HUES64 (cell line): ENCODE data around the gene PRMT7.

Experiments
- H3K27ac ChIP-seq: 2 replicates; pipeline ENCODE4 v1.7.0; 2013; ENCODE audit warnings: low read depth, low read length, inconsistent platforms
- H3K27me3 ChIP-seq: 2 replicates; pipeline ENCODE4 v1.6.1; 2013; ENCODE audit warnings: mild to moderate bottlenecking, low read length; ENCODE audit not compliant: insufficient read depth
- H3K36me3 ChIP-seq: 2 replicates; pipeline ENCODE4 v1.6.1; 2013; ENCODE audit warnings: mild to moderate bottlenecking, low read length; ENCODE audit not compliant: insufficient read depth
- H3K4me1 ChIP-seq: 2 replicates; pipeline ENCODE4 v1.6.1; 2013; ENCODE audit warnings: mild to moderate bottlenecking, low read length, moderate library complexity; ENCODE audit not compliant: insufficient read depth
- H3K4me3 ChIP-seq: 2 replicates; pipeline ENCODE4 v1.5.1; 2013; ENCODE audit warnings: mild to moderate bottlenecking, low read length, moderate library complexity
- H3K9ac ChIP-seq: 2 replicates; pipeline ENCODE4 v1.6.1; 2013; ENCODE audit warnings: mild to moderate bottlenecking, low read depth, low read length
- H3K9me3 ChIP-seq: 2 replicates; pipeline ENCODE4 v1.6.1; 2013; ENCODE audit warnings: low read depth, low read length; ENCODE audit not compliant: insufficient read depth
- WGBS: fragments of 150-250, 120-280 bp; methylation state at CpG from one replicate; pipeline ENCODE4 v1.1.7; 2013; ENCODE audit warnings: missing lambda C conversion rate; 5-methylcytosine and 5-hydroxymethylcytosine counted together

The PRMT7 gene

GRCh38 chr16:68367891-68368290 is 57.1 kb downstream of the PRMT7 start:
- Histone ChIP-seq H3K27ac (no peak overlapping the region), H3K4me3 (no peak overlapping the region), H3K27me3 (no peaks in the 10 kb centered on the region), H3K4me1 (0 out of 2 replicates have a peak, but pooled peaks cover 6% of the 10 kb centered on the region), H3K36me3 (no peaks in the 10 kb centered on the region), H3K9me3 (no peaks in the 10 kb centered on the region), H3K9ac (no peak overlapping the region)
- WGBS: 91% methylated on average over 14 of the region's 14 CpGs

DNA sequence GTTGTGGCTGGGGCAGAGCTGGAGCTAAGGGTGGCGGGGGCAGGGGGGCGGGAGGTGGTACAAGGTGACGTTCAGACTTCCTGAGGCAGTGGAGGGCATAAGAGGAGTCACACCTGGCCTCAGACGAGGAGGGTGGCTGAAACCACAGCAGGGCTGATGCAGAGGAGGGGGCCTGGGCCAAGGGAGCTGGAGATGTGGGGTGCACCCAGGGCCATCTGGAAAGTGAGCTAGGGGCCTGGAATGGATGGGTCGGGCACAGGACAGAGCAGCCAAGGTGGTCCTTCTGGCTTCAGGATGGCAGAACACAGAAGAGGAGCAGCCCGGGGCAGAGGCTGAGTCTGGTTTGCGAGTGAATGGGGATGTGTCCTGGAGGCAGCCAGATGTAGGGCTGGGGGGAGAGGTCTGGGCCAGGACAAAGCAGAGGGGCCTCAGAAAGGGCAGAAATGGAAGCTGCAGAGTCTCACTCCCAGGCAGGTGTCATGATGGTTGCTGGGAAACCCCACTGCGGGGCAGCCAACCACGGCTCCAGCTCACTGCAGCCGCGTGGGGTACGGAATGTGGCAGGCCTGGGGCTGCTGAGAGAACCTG is 57.6 kb downstream of the PRMT7 start:
- Histone ChIP-seq H3K4me3 (no peak overlapping the region), H3K27me3 (no peaks in the 10 kb centered on the region), H3K36me3 (no peaks in the 10 kb centered on the region), H3K4me1 (0 out of 2 replicates have a peak, but pooled peaks cover 6% of the 10 kb centered on the region), H3K9ac (no peak overlapping the region), H3K27ac (no peak overlapping the region), H3K9me3 (no peaks in the 10 kb centered on the region)
- WGBS: 85% methylated on average over 12 of the region's 12 CpGs

GRCh38 chr16:68369168-68369567 is 58.3 kb downstream of the PRMT7 start:
- Histone ChIP-seq H3K36me3 (no peaks in the 10 kb centered on the region), H3K9me3 (no peaks in the 10 kb centered on the region), H3K9ac (no peak overlapping the region), H3K4me3 (no peak overlapping the region), H3K27ac (no peak overlapping the region), H3K27me3 (no peaks in the 10 kb centered on the region), H3K4me1 (0 out of 2 replicates have a peak, but pooled peaks cover 6% of the 10 kb centered on the region)
- 82% methylated on average over 2 of the region's 4 CpGs for WGBS

- Histone ChIP-seq H3K4me1 (no peaks in the 10 kb centered on the region), H3K36me3 (no peaks in the 10 kb centered on the region), H3K9ac (no peak overlapping the region)
Measured at GRCh38 chr16:68369697-68370580, 59.1 kb downstream of the PRMT7 start.

DNA sequence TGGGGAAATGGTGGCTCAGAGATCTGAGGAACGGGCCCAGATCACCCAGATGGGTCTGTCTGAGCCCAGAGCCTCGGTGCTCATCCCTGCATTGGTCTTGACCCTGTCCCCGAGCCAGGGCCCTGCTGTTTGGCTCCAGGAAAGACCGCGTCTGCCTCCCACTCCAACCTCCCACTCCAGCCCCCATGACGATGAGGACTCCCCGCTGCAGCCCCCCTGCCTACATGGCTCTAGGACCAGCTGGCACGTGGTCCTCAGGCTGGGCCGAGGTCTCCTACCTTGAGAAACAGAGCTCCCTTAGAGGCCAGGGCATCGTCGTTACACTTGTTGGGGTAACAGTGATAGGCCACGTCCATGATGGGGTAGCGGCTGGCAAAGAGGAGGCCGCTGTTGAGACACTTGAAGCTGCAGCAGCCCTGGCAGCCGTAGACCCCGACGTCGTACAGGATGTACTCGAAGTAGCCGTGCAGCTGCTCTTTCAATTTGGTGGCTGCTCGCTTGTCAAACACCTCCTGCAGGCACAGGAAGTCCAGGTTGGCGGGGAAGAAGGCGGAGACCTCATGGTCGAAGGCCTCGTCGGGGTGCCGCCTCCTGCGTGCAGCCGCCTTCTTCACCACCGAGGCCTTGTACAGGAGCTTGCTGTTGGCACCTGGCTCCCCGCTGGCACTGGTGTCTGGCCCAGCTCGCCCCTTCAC is 59.9 kb downstream of the PRMT7 start:
- no peak overlapping the region for H3K9ac ChIP-seq
- no peak overlapping the region for H3K4me3 ChIP-seq
- no peaks in the 10 kb centered on the region for H3K36me3 ChIP-seq
- no peak overlapping the region for H3K27ac ChIP-seq
- no peaks in the 10 kb centered on the region for H3K9me3 ChIP-seq
- WGBS: 94% methylated on average over 32 of the region's 32 CpGs
- peaks cover 6% of the 10 kb centered on the region; the same call in 1 of the 2 replicates for H3K4me1 ChIP-seq
- no peaks in the 10 kb centered on the region for H3K27me3 ChIP-seq

More at GRCh38 chr16:68369697-68370580, 59.1 kb downstream of the PRMT7 start:
- Histone ChIP-seq H3K27ac (no peak overlapping the region), H3K9me3 (no peaks in the 10 kb centered on the region), H3K27me3 (no peaks in the 10 kb centered on the region), H3K4me3 (no peak overlapping the region)
- 92% methylated on average over 22 of the region's 23 CpGs for WGBS

DNA sequence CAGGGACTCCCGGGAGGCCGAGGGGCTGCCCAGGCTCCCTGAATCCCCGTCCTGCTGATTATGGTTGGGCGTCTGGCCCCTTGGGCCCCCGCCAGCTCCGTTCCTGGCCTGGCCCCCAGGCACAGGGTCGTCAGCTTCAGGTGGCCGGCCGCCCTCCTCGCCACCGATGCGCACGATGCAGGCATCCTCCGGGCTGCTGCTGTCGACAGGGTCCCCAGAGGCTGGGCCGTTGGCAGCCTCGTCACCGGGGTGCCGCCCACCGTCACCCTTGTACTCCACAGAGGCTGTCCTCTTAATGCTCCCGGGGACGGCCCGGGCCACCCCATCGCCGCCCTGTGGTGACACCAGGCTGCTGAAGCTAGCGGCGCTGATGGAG is 60.4 kb downstream of the PRMT7 start:
- Histone ChIP-seq H3K4me3 (no peak overlapping the region), H3K27me3 (no peaks in the 10 kb centered on the region), H3K4me1 (peaks cover 6% of the 10 kb centered on the region; the same call in 1 of the 2 replicates), H3K9ac (no peak overlapping the region), H3K27ac (no peak overlapping the region), H3K36me3 (no peaks in the 10 kb centered on the region), H3K9me3 (no peaks in the 10 kb centered on the region)
- WGBS: 95% methylated on average over 27 of the region's 27 CpGs

DNA sequence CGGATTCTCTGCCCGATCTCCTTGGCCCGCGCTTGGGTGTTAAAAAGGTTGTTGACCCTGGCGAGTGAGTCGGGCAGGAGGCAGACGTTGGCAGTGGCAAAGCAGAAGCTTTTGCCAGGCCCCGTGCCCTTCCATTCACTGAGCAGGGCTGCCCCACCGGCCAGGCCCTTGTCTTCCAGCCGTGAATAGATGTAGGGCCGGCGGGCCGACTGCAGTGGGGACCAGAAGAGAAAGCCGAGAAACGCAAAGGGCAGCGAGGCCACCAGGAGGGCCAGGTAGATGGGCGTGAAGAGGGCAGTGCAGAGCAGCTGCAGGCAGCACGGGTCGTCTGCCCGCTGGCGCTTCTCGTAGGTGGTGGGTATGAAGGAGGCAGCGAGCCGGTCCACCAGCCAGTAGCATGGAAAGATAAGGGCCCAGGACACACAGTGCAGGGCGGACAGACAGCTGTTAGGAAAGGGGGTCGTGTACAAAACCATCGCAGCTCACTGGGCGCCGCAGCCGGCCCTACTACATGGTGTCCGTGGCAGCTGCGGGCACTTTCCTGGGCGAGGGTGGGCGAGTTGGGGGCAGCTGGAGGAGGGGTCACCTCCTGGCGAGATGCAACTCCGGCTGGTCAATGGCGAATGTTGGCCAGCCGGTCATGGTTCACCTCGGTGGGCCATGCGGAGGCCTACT is 61.0 kb downstream of the PRMT7 start:
- WGBS: 95% methylated on average over 40 of the region's 40 CpGs
- Histone ChIP-seq H3K4me3 (no peak overlapping the region), H3K27ac (no peak overlapping the region), H3K9ac (no peak overlapping the region), H3K9me3 (no peaks in the 10 kb centered on the region), H3K36me3 (no peaks in the 10 kb centered on the region), H3K27me3 (no peaks in the 10 kb centered on the region), H3K4me1 (peaks cover 6% of the 10 kb centered on the region; the same call in 1 of the 2 replicates)

DNA sequence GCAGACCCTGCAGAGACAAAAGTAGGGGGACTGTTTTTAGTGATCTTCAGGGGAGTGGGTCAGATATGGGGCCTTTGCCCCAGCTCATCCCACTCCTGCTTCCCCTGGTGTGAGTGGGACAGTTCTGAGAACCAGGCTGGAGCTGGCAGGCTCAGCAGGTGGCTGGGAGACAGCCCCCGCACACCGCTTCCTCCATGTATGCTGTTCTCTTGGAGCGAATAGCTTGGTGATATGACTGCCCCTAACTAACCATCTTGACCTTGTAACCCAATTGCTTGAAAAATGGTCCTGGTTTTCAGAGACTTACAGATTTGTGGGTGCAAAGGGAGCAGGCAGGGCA is 61.5 kb downstream of the PRMT7 start:
- no peak overlapping the region for H3K4me3 ChIP-seq
- no peaks in the 10 kb centered on the region for H3K36me3 ChIP-seq
- peaks cover 6% of the 10 kb centered on the region; the same call in 1 of the 2 replicates for H3K4me1 ChIP-seq
- no peak overlapping the region for H3K9ac ChIP-seq
- no peaks in the 10 kb centered on the region for H3K9me3 ChIP-seq
- H3K27me3 ChIP-seq: no peaks in the 10 kb centered on the region
- WGBS: 97% methylated on average over 3 of the region's 3 CpGs
- no peak overlapping the region for H3K27ac ChIP-seq

- no peak overlapping the region for H3K27ac ChIP-seq
- H3K9me3 ChIP-seq: no peaks in the 10 kb centered on the region
- peaks cover 6% of the 10 kb centered on the region; the same call in 1 of the 2 replicates for H3K4me1 ChIP-seq
- H3K9ac ChIP-seq: no peak overlapping the region
- 96% methylated on average over 8 of the region's 8 CpGs for WGBS
- H3K27me3 ChIP-seq: no peaks in the 10 kb centered on the region
- H3K4me3 ChIP-seq: no peak overlapping the region
- no peaks in the 10 kb centered on the region for H3K36me3 ChIP-seq
Measured at GRCh38 chr16:68372806-68373205, 62.0 kb downstream of the PRMT7 start.

- H3K4me1 ChIP-seq: peaks cover 6% of the 10 kb centered on the region; the same call in 1 of the 2 replicates
Measured at GRCh38 chr16:68373528-68374245, 62.9 kb downstream of the PRMT7 start.

More at GRCh38 chr16:68373528-68374245, 62.9 kb downstream of the PRMT7 start:
- H3K36me3 ChIP-seq: no peaks in the 10 kb centered on the region
- no peaks in the 10 kb centered on the region for H3K9me3 ChIP-seq
- H3K27me3 ChIP-seq: no peaks in the 10 kb centered on the region
- no peak overlapping the region for H3K9ac ChIP-seq
- H3K27ac ChIP-seq: no peak overlapping the region
- no peak overlapping the region for H3K4me3 ChIP-seq
- WGBS: 92% methylated on average over 18 of the region's 18 CpGs
